HepG2 (cell line): ENCODE measurements around the gene CATSPERB. TPM values are rescaled to one million over a fixed set of nuclear protein-coding genes. Genes with fewer than 3 reads are reported as not detected.

Source experiments
- AGO1 ChIP-seq: fragments of 200-400 bp; formaldehyde crosslinking; IDR thresholded peaks from 2 replicates; pipeline ENCODE4 v1.6.1; 2017; ENCODE audit warnings: mild to moderate bottlenecking, low read depth, low read length, moderate library complexity; ENCODE audit not compliant: poor library complexity, severe bottlenecking
- AHDC1 ChIP-seq: sonication (generic); formaldehyde crosslinking; IDR thresholded peaks from 2 replicates; pipeline ENCODE4 v1.5.1; 2020; ENCODE audit warnings: mild to moderate bottlenecking, missing genetic modification reagents, borderline replicate concordance
- DR1 ChIP-seq: sonication (generic); formaldehyde crosslinking; IDR thresholded peaks from 2 replicates; pipeline ENCODE4 v1.8.0; 2021; ENCODE audit warnings: mild to moderate bottlenecking, missing genetic modification reagents, inconsistent platforms
- DZIP1 ChIP-seq: sonication (generic); formaldehyde crosslinking; IDR thresholded peaks from 2 replicates; pipeline ENCODE4 v1.5.0; 2020; ENCODE audit warnings: mild to moderate bottlenecking, missing genetic modification reagents
- EED ChIP-seq: sonication (generic); formaldehyde crosslinking; IDR thresholded peaks from 2 replicates; pipeline ENCODE4 v1.5.0; 2020; ENCODE audit warnings: mild to moderate bottlenecking, missing genetic modification reagents
- EP300 ChIP-seq, 3 experiments: sonication (generic) in 1 of 3; formaldehyde crosslinking in 1 of 3; IDR thresholded peaks; 2 replicates each; pipeline versions ENCODE4 v1.5.1 to v1.6.1; 2011 to 2020; ENCODE audit warnings: low read depth in 2 of 3, low read length in 2 of 3, borderline replicate concordance in 1 of 3, improper control_type of control experiment in 1 of 3, mild to moderate bottlenecking in 1 of 3, missing genetic modification reagents in 1 of 3, moderate library complexity in 1 of 3
- MEF2D ChIP-seq: sonication (generic); formaldehyde crosslinking; IDR thresholded peaks from 2 replicates; pipeline ENCODE4 v1.5.1; 2020; ENCODE audit warnings: mild to moderate bottlenecking, missing genetic modification reagents
- NFATC3 ChIP-seq: sonication (generic); formaldehyde crosslinking; IDR thresholded peaks from 2 replicates; pipeline ENCODE4 v1.5.1; 2020; ENCODE audit warnings: mild to moderate bottlenecking, missing genetic modification reagents
- REL ChIP-seq: sonication (generic); formaldehyde crosslinking; conservative IDR thresholded peaks from 2 replicates; pipeline ENCODE4 v1.8.0; 2022; ENCODE audit warnings: mild to moderate bottlenecking, missing genetic modification reagents, moderate library complexity
- THAP11 ChIP-seq: IDR thresholded peaks from 2 replicates; pipeline ENCODE4 v1.6.1; 2016; ENCODE audit warnings: missing biosample characterization, missing genetic modification reagents
- ZBTB7A ChIP-seq: sonication (generic); formaldehyde crosslinking; IDR thresholded peaks from 2 replicates; pipeline ENCODE4 v1.8.0; 2022; ENCODE audit warnings: mild to moderate bottlenecking, missing genetic modification reagents
- ZNF18 ChIP-seq: sonication (generic); formaldehyde crosslinking; IDR thresholded peaks from 2 replicates; pipeline ENCODE4 v1.8.0; 2022; ENCODE audit warnings: mild to moderate bottlenecking, missing genetic modification reagents; ENCODE audit not compliant: insufficient replicate concordance
- ZNF678 ChIP-seq: sonication (generic); formaldehyde crosslinking; IDR thresholded peaks from 2 replicates; pipeline ENCODE4 v1.4.0; 2020; ENCODE audit warnings: mild to moderate bottlenecking, missing genetic modification reagents
- ZNF768 ChIP-seq: sonication (generic); formaldehyde crosslinking; IDR thresholded peaks from 2 replicates; pipeline ENCODE4 v1.4.0; 2020; ENCODE audit warnings: missing genetic modification reagents
- ZNF879 ChIP-seq: sonication (generic); formaldehyde crosslinking; IDR thresholded peaks from 2 replicates; pipeline ENCODE4 v1.8.1; 2023; ENCODE audit warnings: missing genetic modification reagents
- ZSCAN31 ChIP-seq: sonication (generic); formaldehyde crosslinking; IDR thresholded peaks from 2 replicates; pipeline ENCODE4 v1.5.0; 2020; ENCODE audit warnings: low read depth, mild to moderate bottlenecking, missing genetic modification reagents
- ZZZ3 ChIP-seq: sonication (generic); formaldehyde crosslinking; IDR thresholded peaks from 2 replicates; pipeline ENCODE4 v1.4.0; 2020; ENCODE audit warnings: missing genetic modification reagents, mild to moderate bottlenecking, borderline replicate concordance
- polyA plus RNA-seq, 8 experiments: library from polyadenylated mRNA; depleted of rRNA in 3 of 8; stranded (reverse) in 7 of 8; unstranded in 1 of 8; fragments of >200 nt; fragmentation: Illumina TruSeq in 4 of 8; extraction: Trizol in 4 of 8; gene quantifications; 2 replicates each; pipeline versions ENCODE4 v1.2.1 to v1.2.3, GENCODE V29; 2011 to 2016; ENCODE audit warnings: low read depth in 4 of 8, missing spikeins in 1 of 8, mixed read lengths in 1 of 8; ENCODE audit not compliant: insufficient read depth in 1 of 8
- total RNA-seq, 5 experiments: library from RNA; depleted of rRNA; stranded (reverse); fragments of >200 nt; fragmentation: Illumina TruSeq; extraction: Trizol; gene quantifications; 2 replicates each; pipeline ENCODE4 v1.2.3, GENCODE V29; 2016; ENCODE audit warnings: low read depth in 1 of 5
- TF ChIP-seq, protein P1 (sequence below): sonication (generic); IDR thresholded peaks from 2 replicates; pipeline ENCODE4 v1.6.1; 2016; ENCODE audit warnings: low read depth, borderline replicate concordance

CATSPERB gene
- total and polyA plus RNA-seq, 2 of the 13 experiments (the other 11 are each of a cell fraction or from before 2014, with no cell fraction given) = not detected

GRCh38 chr14:91755570-91756295 is 23.8 kb upstream of the CATSPERB start (continued):
- peak; percentile 77; the same call in 1 of the 2 replicates for TF ChIP-seq AHDC1
- TF ChIP-seq REL (CRISPR knock-in tag) = no peak
- TF ChIP-seq ZNF768 (CRISPR knock-in tag) = no peak
- TF ChIP-seq ZNF678 = no peak
- TF ChIP-seq ZZZ3 = no peak
- no peak for TF ChIP-seq AGO1
- TF ChIP-seq EP300 (IDR thresholded peaks at IDR 0.05; ENCODE audit: low read depth in 2 of 2, low read length in 2 of 2) = peak in 1 of 2 experiments; percentile 53; a peak in 2 of 4 replicates
- TF ChIP-seq EP300 (CRISPR knock-in tag; IDR thresholded peaks at IDR 0.05; ENCODE audit: borderline replicate concordance) = no peak
- TF ChIP-seq NFATC3 (CRISPR knock-in tag) = no peak
- TF ChIP-seq DZIP1 (CRISPR knock-in tag) = no peak
- no peak for TF ChIP-seq ZNF879 (CRISPR knock-in tag)
- TF ChIP-seq, protein P1, sequence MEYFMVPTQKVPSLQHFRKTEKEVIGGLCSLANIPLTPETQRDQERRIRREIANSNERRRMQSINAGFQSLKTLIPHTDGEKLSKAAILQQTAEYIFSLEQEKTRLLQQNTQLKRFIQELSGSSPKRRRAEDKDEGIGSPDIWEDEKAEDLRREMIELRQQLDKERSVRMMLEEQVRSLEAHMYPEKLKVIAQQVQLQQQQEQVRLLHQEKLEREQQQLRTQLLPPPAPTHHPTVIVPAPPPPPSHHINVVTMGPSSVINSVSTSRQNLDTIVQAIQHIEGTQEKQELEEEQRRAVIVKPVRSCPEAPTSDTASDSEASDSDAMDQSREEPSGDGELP = peak; percentile 33; the same call in 1 of the 2 replicates
- 0 out of 2 replicates have a peak, but pooled peaks have one; percentile 40 for TF ChIP-seq THAP11 (CRISPR knock-in tag)
- TF ChIP-seq MEF2D (CRISPR knock-in tag) = no peak
- TF ChIP-seq ZNF18 (CRISPR knock-in tag) = no peak
- TF ChIP-seq DR1 (CRISPR knock-in tag) = no peak
- no peak for TF ChIP-seq EED
- no peak for TF ChIP-seq ZBTB7A (CRISPR knock-in tag)
- no peak for TF ChIP-seq ZSCAN31
